ENCODE data around the gene ATXN2L.

GRCh38 chr16:28876973-28877654 lies 54.3 kb downstream of the ATXN2L start:
- TF ChIP-seq EZH2 (IDR thresholded peaks at IDR 0.05; ENCODE audit: borderline replicate concordance, control insufficient read depth, low read depth, low read length) (no peak), SP1 (IDR thresholded peaks at IDR 0.05; ENCODE audit: low read depth, low read length) (no peak), CBX3 (IDR thresholded peaks at IDR 0.05; ENCODE audit: borderline replicate concordance, low read depth) (no peak), IRF4 (IDR thresholded peaks at IDR 0.05; ENCODE audit: low read depth, low read length) (no peak), POLR2A (IDR thresholded peaks at IDR 0.05; ENCODE audit: low read depth, low read length) (no peak)
- TF ChIP-seq, protein P1, sequence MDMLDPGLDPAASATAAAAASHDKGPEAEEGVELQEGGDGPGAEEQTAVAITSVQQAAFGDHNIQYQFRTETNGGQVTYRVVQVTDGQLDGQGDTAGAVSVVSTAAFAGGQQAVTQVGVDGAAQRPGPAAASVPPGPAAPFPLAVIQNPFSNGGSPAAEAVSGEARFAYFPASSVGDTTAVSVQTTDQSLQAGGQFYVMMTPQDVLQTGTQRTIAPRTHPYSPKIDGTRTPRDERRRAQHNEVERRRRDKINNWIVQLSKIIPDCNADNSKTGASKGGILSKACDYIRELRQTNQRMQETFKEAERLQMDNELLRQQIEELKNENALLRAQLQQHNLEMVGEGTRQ (IDR thresholded peaks at IDR 0.05; ENCODE audit: borderline replicate concordance, low read depth, low read length): no peak
- TF ChIP-seq, protein P2, sequence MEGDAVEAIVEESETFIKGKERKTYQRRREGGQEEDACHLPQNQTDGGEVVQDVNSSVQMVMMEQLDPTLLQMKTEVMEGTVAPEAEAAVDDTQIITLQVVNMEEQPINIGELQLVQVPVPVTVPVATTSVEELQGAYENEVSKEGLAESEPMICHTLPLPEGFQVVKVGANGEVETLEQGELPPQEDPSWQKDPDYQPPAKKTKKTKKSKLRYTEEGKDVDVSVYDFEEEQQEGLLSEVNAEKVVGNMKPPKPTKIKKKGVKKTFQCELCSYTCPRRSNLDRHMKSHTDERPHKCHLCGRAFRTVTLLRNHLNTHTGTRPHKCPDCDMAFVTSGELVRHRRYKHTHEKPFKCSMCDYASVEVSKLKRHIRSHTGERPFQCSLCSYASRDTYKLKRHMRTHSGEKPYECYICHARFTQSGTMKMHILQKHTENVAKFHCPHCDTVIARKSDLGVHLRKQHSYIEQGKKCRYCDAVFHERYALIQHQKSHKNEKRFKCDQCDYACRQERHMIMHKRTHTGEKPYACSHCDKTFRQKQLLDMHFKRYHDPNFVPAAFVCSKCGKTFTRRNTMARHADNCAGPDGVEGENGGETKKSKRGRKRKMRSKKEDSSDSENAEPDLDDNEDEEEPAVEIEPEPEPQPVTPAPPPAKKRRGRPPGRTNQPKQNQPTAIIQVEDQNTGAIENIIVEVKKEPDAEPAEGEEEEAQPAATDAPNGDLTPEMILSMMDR (IDR thresholded peaks at IDR 0.05 in 2 of 3, conservative IDR thresholded peaks at IDR 0.05 in 1 of 3; ENCODE audit: control insufficient read depth in 2 of 3, extremely low read depth in 1 of 3, insufficient read depth in 1 of 3, low read depth in 3 of 3, low read length in 3 of 3): no peak

Measured in GM12878 (cell line).